C4-2B (cell line): ENCODE data around the gene ANKUB1.
A peak's percentile ranks its signal among the peaks of the same experiment; 100 is the strongest.

Source experiments
- H3K27ac ChIP-seq: fragments of 450-650 bp; 2 replicates; pipeline ENCODE4 v1.5.1; 2017
- ZFX ChIP-seq: fragments of 450-650 bp; IDR thresholded peaks from 2 replicates; pipeline ENCODE4 v1.6.1; 2017
- TF ChIP-seq, protein P1 (sequence below): fragments of 450-650 bp; conservative IDR thresholded peaks from 2 replicates; pipeline ENCODE4 v1.5.1; 2017; ENCODE audit warnings: mild to moderate bottlenecking

The ANKUB1 gene

GRCh38 chr3:149808209-149808829, 16.0 kb upstream of the ANKUB1 start:
- H3K27ac ChIP-seq: no peak overlapping the region
- TF ChIP-seq, protein P1, sequence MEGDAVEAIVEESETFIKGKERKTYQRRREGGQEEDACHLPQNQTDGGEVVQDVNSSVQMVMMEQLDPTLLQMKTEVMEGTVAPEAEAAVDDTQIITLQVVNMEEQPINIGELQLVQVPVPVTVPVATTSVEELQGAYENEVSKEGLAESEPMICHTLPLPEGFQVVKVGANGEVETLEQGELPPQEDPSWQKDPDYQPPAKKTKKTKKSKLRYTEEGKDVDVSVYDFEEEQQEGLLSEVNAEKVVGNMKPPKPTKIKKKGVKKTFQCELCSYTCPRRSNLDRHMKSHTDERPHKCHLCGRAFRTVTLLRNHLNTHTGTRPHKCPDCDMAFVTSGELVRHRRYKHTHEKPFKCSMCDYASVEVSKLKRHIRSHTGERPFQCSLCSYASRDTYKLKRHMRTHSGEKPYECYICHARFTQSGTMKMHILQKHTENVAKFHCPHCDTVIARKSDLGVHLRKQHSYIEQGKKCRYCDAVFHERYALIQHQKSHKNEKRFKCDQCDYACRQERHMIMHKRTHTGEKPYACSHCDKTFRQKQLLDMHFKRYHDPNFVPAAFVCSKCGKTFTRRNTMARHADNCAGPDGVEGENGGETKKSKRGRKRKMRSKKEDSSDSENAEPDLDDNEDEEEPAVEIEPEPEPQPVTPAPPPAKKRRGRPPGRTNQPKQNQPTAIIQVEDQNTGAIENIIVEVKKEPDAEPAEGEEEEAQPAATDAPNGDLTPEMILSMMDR: peak; percentile 98
- TF ChIP-seq ZFX: no peak

DNA sequence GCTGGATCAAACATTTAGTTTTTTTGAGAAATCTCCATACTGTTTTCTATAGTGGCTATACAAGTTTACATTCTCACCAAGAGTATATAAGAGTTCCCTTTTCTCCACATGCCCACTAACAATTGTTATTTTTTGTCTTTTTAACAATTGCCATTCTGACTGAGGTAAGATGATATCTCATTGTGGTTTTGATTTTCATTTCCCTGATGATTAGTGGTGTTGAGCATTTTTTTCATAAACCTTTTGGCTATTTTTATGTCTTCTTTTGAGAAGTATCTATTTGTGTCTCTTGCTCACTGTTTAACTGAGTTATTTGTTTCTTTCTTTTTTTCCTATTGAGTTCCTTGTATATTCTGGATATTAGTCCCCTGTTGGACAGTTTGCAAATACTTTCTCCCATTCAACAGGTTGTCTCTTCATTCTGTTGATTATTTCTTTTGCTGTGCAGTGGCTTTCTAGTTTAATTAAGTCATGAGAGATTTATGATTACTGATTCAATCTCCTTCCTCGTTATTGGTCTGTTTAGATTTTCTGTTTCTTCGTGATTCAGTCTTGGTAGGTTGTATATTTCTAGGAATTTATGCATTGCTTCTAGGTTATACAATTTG, 13.9 kb upstream of the ANKUB1 start:
- TF ChIP-seq ZFX: no peak
- no peak overlapping the region for H3K27ac ChIP-seq

- TF ChIP-seq, protein P1: no peak
- no peak for TF ChIP-seq ZFX
- no peak overlapping the region for H3K27ac ChIP-seq
Observed at GRCh38 chr3:149801639-149802038, 9.3 kb upstream of the ANKUB1 start.

DNA sequence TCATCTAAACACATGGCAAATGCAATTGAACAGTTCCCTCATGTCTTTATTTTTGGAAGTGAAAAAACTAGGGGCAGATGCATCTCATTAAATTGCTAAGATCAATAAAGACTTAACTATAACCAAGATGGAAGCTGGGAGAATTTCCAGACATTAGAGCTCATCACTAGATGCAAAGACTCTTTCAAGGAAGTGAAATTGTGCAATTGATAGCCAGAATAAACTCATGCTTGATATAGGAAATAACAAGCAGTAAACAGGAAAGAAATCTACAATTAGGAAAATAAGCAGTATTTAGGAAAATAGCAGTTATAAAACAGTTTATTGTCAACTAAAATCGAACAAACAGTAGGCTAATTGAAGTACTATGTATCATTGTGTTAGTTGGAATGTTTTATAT, 8.8 kb upstream of the ANKUB1 start:
- no peak overlapping the region for H3K27ac ChIP-seq
- TF ChIP-seq, protein P1: no peak
- no peak for TF ChIP-seq ZFX

GRCh38 chr3:149800693-149801092, 8.3 kb upstream of the ANKUB1 start:
- TF ChIP-seq, protein P1: no peak
- TF ChIP-seq ZFX: no peak
- H3K27ac ChIP-seq: no peak overlapping the region

DNA sequence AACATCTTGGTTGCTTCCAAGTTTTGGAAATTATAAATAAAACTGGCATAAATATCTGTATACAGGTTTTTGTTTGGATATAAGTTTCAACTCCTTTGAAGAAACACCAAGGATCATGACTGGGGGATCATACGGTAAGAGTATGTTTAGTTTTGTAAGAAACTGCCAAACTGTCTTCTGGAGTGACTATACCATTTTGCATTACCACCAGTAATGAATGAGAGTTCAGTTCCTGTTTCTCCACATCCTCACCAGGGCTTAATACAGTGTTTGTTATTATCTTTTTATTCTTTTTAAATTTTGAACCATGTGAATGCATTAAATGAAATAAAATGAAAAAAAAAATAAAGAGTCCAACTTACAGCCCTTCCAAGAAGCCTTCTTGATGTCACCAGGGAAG, 3.7 kb upstream of the ANKUB1 start:
- H3K27ac ChIP-seq: no peak overlapping the region
- TF ChIP-seq ZFX: no peak
- TF ChIP-seq, protein P1: no peak

DNA sequence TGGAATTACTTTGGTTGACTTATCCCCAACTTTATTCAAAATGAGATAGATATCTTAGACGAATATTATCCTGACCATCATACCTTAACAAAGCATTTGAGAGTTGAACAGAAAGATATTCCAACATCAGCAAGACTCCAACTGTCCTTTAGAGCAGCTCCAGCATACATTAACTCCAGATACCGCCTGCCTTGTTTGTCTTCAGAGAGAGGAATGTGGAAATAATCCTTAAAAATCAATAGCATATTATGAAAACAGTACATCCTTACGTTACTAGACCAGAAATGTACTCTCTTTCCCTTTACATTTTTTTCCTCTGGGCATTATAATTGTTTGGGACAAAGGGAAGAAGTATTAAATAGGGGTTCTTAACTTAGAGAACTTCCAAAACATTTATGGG, 1.7 kb downstream of the ANKUB1 start:
- no peak overlapping the region for H3K27ac ChIP-seq
- no peak for TF ChIP-seq ZFX
- TF ChIP-seq, protein P1: no peak

GRCh38 chr3:149790268-149790667, 2.1 kb downstream of the ANKUB1 start:
- no peak overlapping the region for H3K27ac ChIP-seq
- no peak for TF ChIP-seq ZFX
- TF ChIP-seq, protein P1: no peak
